SHP77 treated with DMSO at 0.1 percent for 48 hours (cell line): Measurements from ENCODE around the gene WDR7.

Experiments
- DNase-seq: peaks from one replicate; lab custom pipeline; 2025; lab: John Stamatoyannopoulos, UW

The WDR7 gene

GRCh38 chr18:56937874-56938430, 286.8 kb downstream of the WDR7 start:
- DNase-seq: no peak

- no peak for DNase-seq
Observed at GRCh38 chr18:56945171-56946083, 294.3 kb downstream of the WDR7 start.

- no peak for DNase-seq
Observed at GRCh38 chr18:56947236-56947635, 296.1 kb downstream of the WDR7 start.

GRCh38 chr18:56952026-56952425, 300.9 kb downstream of the WDR7 start:
- peak; percentile 34 for DNase-seq

- DNase-seq: no peak
Observed at GRCh38 chr18:56953428-56954198, 302.5 kb downstream of the WDR7 start.

GRCh38 chr18:56955490-56955889, 304.3 kb downstream of the WDR7 start:
- DNase-seq: no peak

GRCh38 chr18:56959120-56959519, 308.0 kb downstream of the WDR7 start:
- DNase-seq: no peak

- peak; percentile 81 for DNase-seq
Observed at GRCh38 chr18:56962322-56962721, 311.2 kb downstream of the WDR7 start.

GRCh38 chr18:56967035-56967434, 315.9 kb downstream of the WDR7 start:
- DNase-seq: no peak

- no peak for DNase-seq
Observed at GRCh38 chr18:56973487-56973886, 322.3 kb downstream of the WDR7 start.

- no peak for DNase-seq
Observed at GRCh38 chr18:56974141-56974540, 323.0 kb downstream of the WDR7 start.

- no peak for DNase-seq
Observed at GRCh38 chr18:56975276-56975675, 324.1 kb downstream of the WDR7 start.

GRCh38 chr18:56977309-56977708, 326.1 kb downstream of the WDR7 start:
- DNase-seq: no peak

- no peak for DNase-seq
Observed at GRCh38 chr18:56977771-56978170, 326.6 kb downstream of the WDR7 start.

- DNase-seq: no peak
Observed at GRCh38 chr18:56980151-56980550, 329.0 kb downstream of the WDR7 start.

GRCh38 chr18:56982766-56983165, 331.6 kb downstream of the WDR7 start:
- no peak for DNase-seq

GRCh38 chr18:56983275-56983992, 332.3 kb downstream of the WDR7 start:
- DNase-seq: no peak

- peak; percentile 44 for DNase-seq
Observed at GRCh38 chr18:56984731-56985130, 333.6 kb downstream of the WDR7 start.

GRCh38 chr18:56986829-56987228, 335.7 kb downstream of the WDR7 start:
- peak; percentile 27 for DNase-seq

- no peak for DNase-seq
Observed at GRCh38 chr18:56987236-56987635, 336.1 kb downstream of the WDR7 start.

- no peak for DNase-seq
Observed at GRCh38 chr18:56988022-56988421, 336.9 kb downstream of the WDR7 start.

- DNase-seq: no peak
Observed at GRCh38 chr18:56990678-56991077, 339.5 kb downstream of the WDR7 start.
